Measurements from ENCODE around the gene POLRMT.

DNA sequence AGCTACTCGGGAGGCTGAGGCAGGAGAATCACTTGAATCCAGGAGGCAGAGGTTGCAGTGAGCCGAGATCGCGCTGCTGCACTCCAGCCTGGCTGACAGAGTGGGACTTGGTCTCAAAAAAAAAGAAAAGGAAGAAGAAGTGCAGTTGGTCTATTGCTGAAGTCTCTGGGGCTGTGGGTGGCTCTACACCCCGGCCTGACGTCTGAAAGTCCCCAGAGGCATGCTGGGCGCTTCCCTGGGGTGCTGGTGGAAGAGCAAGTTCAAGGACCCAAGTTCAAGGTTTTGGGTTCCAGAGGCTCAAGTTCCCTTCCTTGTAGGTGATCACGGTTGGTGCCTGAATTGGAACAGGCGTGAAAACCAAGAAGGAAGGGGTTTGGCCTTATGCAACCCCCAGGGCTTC, 39.8 kb downstream of the POLRMT start:
- TF ChIP-seq CTCF (optimal IDR thresholded peaks at IDR 0.05 in 1 of 3, IDR thresholded peaks at IDR 0.05 in 1 of 3, conservative IDR thresholded peaks at IDR 0.05 in 1 of 3; ENCODE audit: extremely low read depth in 1 of 3, insufficient read depth in 2 of 3, low read length in 3 of 3) (no peak), EZH2 (IDR thresholded peaks at IDR 0.05; ENCODE audit: low read length) (no peak)
